Fibroblast of lung (primary cell): ENCODE data around the gene FIBP. TPM values are rescaled to one million over a fixed set of nuclear protein-coding genes. Genes with fewer than 3 reads are reported as not detected.

Experiments
- DNase-seq, 2 donors: peaks; one replicate each; pipeline versions ENCODE4 v3.0.0 to v3.0.0-alpha.2; 2010; ENCODE audit warnings: low read depth in 2 of 2
- H2AFZ ChIP-seq: 2 replicates; pipeline ENCODE4 v1.5.1; 2012; ENCODE audit warnings: low read length, control low read depth, inconsistent platforms
- H3K27ac ChIP-seq: 2 replicates; pipeline ENCODE4 v1.5.1; 2011; ENCODE audit warnings: low read length, control low read depth; ENCODE audit not compliant: insufficient read depth
- H3K27me3 ChIP-seq: 2 replicates; pipeline ENCODE4 v1.5.1; 2011; ENCODE audit warnings: mild to moderate bottlenecking, low read length; ENCODE audit not compliant: control insufficient read depth, insufficient read depth
- H3K36me3 ChIP-seq: 2 replicates; pipeline ENCODE4 v1.5.1; 2011; ENCODE audit warnings: low read length; ENCODE audit not compliant: control insufficient read depth, insufficient read depth
- H3K4me1 ChIP-seq: 2 replicates; pipeline ENCODE4 v1.5.1; 2011; ENCODE audit warnings: low read length; ENCODE audit not compliant: control insufficient read depth, insufficient read depth; ENCODE audit errors: extremely low read depth
- H3K4me2 ChIP-seq: 2 replicates; pipeline ENCODE4 v1.5.1; 2011; ENCODE audit warnings: low read length, control low read depth; ENCODE audit not compliant: insufficient read depth; ENCODE audit errors: extremely low read depth
- H3K4me3 ChIP-seq, 4 experiments: fragments of 200-600 bp in 1 of 4; sonication (generic) in 1 of 4; replicated peaks in 1 of 4; 2 replicates each; pipeline ENCODE4 v1.5.1; 2011 to 2016; ENCODE audit warnings: low read length in 4 of 4, low read depth in 3 of 4, mild to moderate bottlenecking in 3 of 4, control low read depth in 2 of 4, inconsistent platforms in 1 of 4, mixed read lengths in 1 of 4; ENCODE audit not compliant: insufficient read depth in 1 of 4; ENCODE audit errors: control extremely low read depth in 1 of 4
- H3K79me2 ChIP-seq: 2 replicates; pipeline ENCODE4 v1.5.1; 2012; ENCODE audit warnings: mild to moderate bottlenecking, low read length, inconsistent platforms; ENCODE audit not compliant: control insufficient read depth, insufficient read depth
- H3K9ac ChIP-seq: 2 replicates; pipeline ENCODE4 v1.5.1; 2011; ENCODE audit warnings: mild to moderate bottlenecking, low read length, control low read depth; ENCODE audit not compliant: insufficient read depth
- H3K9me3 ChIP-seq: 2 replicates; pipeline ENCODE4 v1.5.1; 2012; ENCODE audit warnings: low read depth, low read length; ENCODE audit not compliant: control insufficient read depth, insufficient read depth
- H4K20me1 ChIP-seq: 2 replicates; pipeline ENCODE4 v1.5.1; 2011; ENCODE audit warnings: low read length; ENCODE audit not compliant: control insufficient read depth, insufficient read depth; ENCODE audit errors: extremely low read depth
- CTCF ChIP-seq, 2 donors: IDR thresholded peaks in 1 of 2; conservative IDR thresholded peaks in 1 of 2; 1 replicate in 1 of 2; 2 replicates in 1 of 2; pipeline ENCODE4 v1.5.1; 2011 to 2012; ENCODE audit warnings: low read length in 2 of 2, control low read depth in 1 of 2, inconsistent platforms in 1 of 2, low read depth in 1 of 2, mild to moderate bottlenecking in 1 of 2
- EZH2 ChIP-seq: IDR thresholded peaks from 2 replicates; pipeline ENCODE4 v1.5.1; 2012; ENCODE audit warnings: low read length, control low read depth, mild to moderate bottlenecking; ENCODE audit errors: missing control alignments
- polyA plus RNA-seq, 2 donors: library from polyadenylated mRNA; depleted of rRNA in 1 of 2; stranded (reverse) in 1 of 2; unstranded in 1 of 2; fragments of >200 nt; gene quantifications; 2 replicates each; pipeline ENCODE4 v1.2.1, GENCODE V29; 2011 to 2012; ENCODE audit warnings: missing spikeins in 1 of 2
- total RNA-seq: library from RNA; depleted of rRNA; stranded (reverse); fragments of >200 nt; gene quantifications from 2 replicates; pipeline ENCODE4 v1.2.1, GENCODE V29; 2014

Gene FIBP
- total and polyA plus RNA-seq, 2 donors (not counting 1 experiment from before 2014, with no cell fraction given): 81.0 to 168 TPM

DNA sequence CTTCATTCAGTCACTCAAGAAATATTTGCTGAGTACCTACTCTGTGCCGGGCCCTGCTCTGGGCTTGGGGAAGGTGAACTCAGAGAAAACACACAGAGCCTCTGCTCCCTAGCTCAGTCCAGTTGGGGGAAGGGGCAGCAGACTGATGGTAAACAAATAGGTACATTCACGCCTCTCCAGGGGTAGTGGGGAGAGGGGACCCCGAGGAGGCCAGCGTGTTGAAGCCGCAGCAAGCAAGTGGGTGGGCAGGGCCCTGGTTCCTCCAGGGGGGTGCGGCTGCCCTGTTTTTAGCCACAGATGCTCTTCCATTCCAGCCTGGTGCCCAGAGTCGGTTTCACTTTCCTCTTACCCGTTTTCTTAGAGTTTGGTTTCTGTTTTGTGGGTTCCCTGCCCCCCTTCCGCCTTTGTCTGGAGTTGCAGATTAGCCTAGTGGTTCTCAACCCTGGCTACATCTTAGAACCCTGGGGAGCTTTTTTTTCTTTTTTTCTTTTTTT is 39.7 kb upstream of the FIBP start:
- no peaks in the 10 kb centered on the region for H3K79me2 ChIP-seq
- H3K4me2 ChIP-seq: peak overlapping the region; percentile 40
- no peaks in the 10 kb centered on the region for H3K27me3 ChIP-seq
- no peaks in the 10 kb centered on the region for H3K9me3 ChIP-seq
- no peaks in the 10 kb centered on the region for H4K20me1 ChIP-seq
- no peak overlapping the region for H3K4me3 ChIP-seq
- no peaks in the 10 kb centered on the region for H3K4me1 ChIP-seq
- H3K36me3 ChIP-seq: peaks cover 4% of the 10 kb centered on the region
- TF ChIP-seq EZH2 (no peak), CTCF (conservative IDR thresholded peaks at IDR 0.05 in 1 of 2, IDR thresholded peaks at IDR 0.05 in 1 of 2; ENCODE audit: low read depth in 1 of 2, low read length in 2 of 2) (no peak)
- H3K9ac ChIP-seq: no peak overlapping the region
- no peak overlapping the region for H2AFZ ChIP-seq
- H3K27ac ChIP-seq: no peak overlapping the region
- DNase-seq: peak in 1 of 2 donors; percentile 21

DNA sequence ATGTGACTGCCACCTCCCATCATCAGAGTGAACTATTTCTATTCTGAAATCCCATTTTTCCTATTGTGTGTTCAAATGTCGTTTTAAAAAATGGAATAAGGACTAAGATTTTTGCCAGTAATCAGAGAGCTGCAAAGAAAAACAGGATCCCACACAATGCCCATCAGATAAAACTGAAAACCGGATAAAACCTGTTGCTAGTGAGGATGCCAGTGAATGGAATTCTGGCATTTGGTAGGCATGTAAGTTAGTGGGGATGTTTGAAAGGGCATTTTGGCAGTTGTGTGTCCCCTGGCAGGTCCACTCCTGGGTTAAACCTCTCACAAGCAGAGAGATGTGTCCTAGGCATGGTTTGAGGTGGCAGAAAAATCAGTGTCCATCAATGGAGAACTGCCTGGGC is 37.1 kb upstream of the FIBP start:
- Histone ChIP-seq H3K36me3 (peaks cover 13% of the 10 kb centered on the region), H3K9ac (no peak overlapping the region), H3K27me3 (no peaks in the 10 kb centered on the region), H3K4me3 (no peak overlapping the region), H3K27ac (no peak overlapping the region), H3K4me1 (peaks cover 6% of the 10 kb centered on the region), H3K9me3 (no peaks in the 10 kb centered on the region), H4K20me1 (no peaks in the 10 kb centered on the region), H3K4me2 (no peak overlapping the region), H3K79me2 (peaks cover 19% of the 10 kb centered on the region), H2AFZ (no peak overlapping the region)
- TF ChIP-seq EZH2 (no peak), CTCF (conservative IDR thresholded peaks at IDR 0.05 in 1 of 2, IDR thresholded peaks at IDR 0.05 in 1 of 2; ENCODE audit: low read depth in 1 of 2, low read length in 2 of 2) (no peak)
- DNase-seq: no peak

GRCh38 chr11:65922565-65922964 is 34.3 kb upstream of the FIBP start:
- no peak for DNase-seq
- H3K36me3 ChIP-seq: peaks cover 14% of the 10 kb centered on the region
- peaks cover 11% of the 10 kb centered on the region for H3K4me1 ChIP-seq
- no peaks in the 10 kb centered on the region for H4K20me1 ChIP-seq
- H3K9ac ChIP-seq: no peak overlapping the region
- H3K79me2 ChIP-seq: peaks cover 42% of the 10 kb centered on the region
- no peaks in the 10 kb centered on the region for H3K9me3 ChIP-seq
- H2AFZ ChIP-seq: no peak overlapping the region
- no peak overlapping the region for H3K4me3 ChIP-seq
- no peak for TF ChIP-seq CTCF (conservative IDR thresholded peaks at IDR 0.05 in 1 of 2, IDR thresholded peaks at IDR 0.05 in 1 of 2; ENCODE audit: low read depth in 1 of 2, low read length in 2 of 2)
- no peak overlapping the region for H3K27ac ChIP-seq
- H3K4me2 ChIP-seq: no peak overlapping the region
- no peaks in the 10 kb centered on the region for H3K27me3 ChIP-seq
